Fibroblast of gingiva (primary cell): Measurements from ENCODE around the gene TMEM151B.
"Not testable (repeated sequence)": the region's sequence is repeated elsewhere in the genome, so short reads cannot be mapped to it uniquely, and the experiment has no call there.

Source experiments
- DNase-seq: peaks from one replicate; pipeline ENCODE4 v3.0.0-alpha.2; 2011; ENCODE audit warnings: low read depth

TMEM151B gene

GRCh38 chr6:44333942-44334341 lies 63.7 kb downstream of the TMEM151B start:
- DNase-seq = no peak

GRCh38 chr6:44335631-44336030 lies 65.4 kb downstream of the TMEM151B start:
- no peak for DNase-seq

- peak; percentile 35 for DNase-seq
These were observed 68.2 kb downstream of the TMEM151B start for GRCh38 chr6:44338228-44339122.

GRCh38 chr6:44339301-44339700 lies 69.1 kb downstream of the TMEM151B start:
- DNase-seq = no peak

GRCh38 chr6:44339763-44340625 lies 69.7 kb downstream of the TMEM151B start:
- DNase-seq = no peak

GRCh38 chr6:44341095-44341890 lies 71.0 kb downstream of the TMEM151B start:
- DNase-seq = no peak

GRCh38 chr6:44342052-44342451 lies 71.8 kb downstream of the TMEM151B start:
- DNase-seq = peak; percentile 31

- no peak for DNase-seq
These were observed 72.2 kb downstream of the TMEM151B start, which contains the start of gene SPATS1 for GRCh38 chr6:44342489-44342888. Gene SPATS1, plus strand, starts transcription at chr6:44342650. Its CDS starts 446 bp downstream, at chr6:44343096.

GRCh38 chr6:44346818-44347217 lies 76.6 kb downstream of the TMEM151B start:
- DNase-seq = not testable (repeated sequence)

GRCh38 chr6:44349904-44350649 lies 79.8 kb downstream of the TMEM151B start:
- DNase-seq = no peak

GRCh38 chr6:44350650-44350994 lies 80.4 kb downstream of the TMEM151B start:
- DNase-seq = not testable (repeated sequence)

- no peak for DNase-seq
These were observed 82.0 kb downstream of the TMEM151B start for GRCh38 chr6:44352259-44352658.

- no peak for DNase-seq
These were observed 83.1 kb downstream of the TMEM151B start for GRCh38 chr6:44353336-44353735.

GRCh38 chr6:44355640-44356039 lies 85.4 kb downstream of the TMEM151B start:
- DNase-seq = no peak

GRCh38 chr6:44356487-44356886 lies 86.2 kb downstream of the TMEM151B start:
- no peak for DNase-seq
